SK-N-SH (cell line): ENCODE results near the gene LARP7. TPM values are rescaled to one million over a fixed set of nuclear protein-coding genes. Genes with fewer than 3 reads are reported as not detected.
"Not testable (repeated sequence)": the region's sequence is repeated elsewhere in the genome, so short reads cannot be mapped to it uniquely, and the experiment has no call there.

Source experiments
- CTCF ChIA-PET: fragments of 300-600, 350-600 bp; formaldehyde crosslinking; extraction: SDS; loops from one replicate; lab custom pipeline; 2021; lab: Yijun Ruan, JAX
- POLR2A ChIA-PET: fragments of 350-600 bp; sonication (Branson Sonifier 250); formaldehyde crosslinking; extraction: SDS; loops from one replicate; lab custom pipeline; 2020; ENCODE audit warnings: antibody characterized with exemption, inconsistent platforms; lab: Yijun Ruan, JAX
- DNase-seq: peaks from one replicate; pipeline ENCODE4 v3.0.0; 2012
- H2AFZ ChIP-seq: fragments of 200-600 bp; sonication (generic); 2 replicates; pipeline ENCODE4 v1.8.1; 2016; ENCODE audit warnings: antibody characterized with exemption, mild to moderate bottlenecking, low read depth
- H3F3A ChIP-seq: fragments of 200-600 bp; sonication (generic); replicated peaks from 2 replicates; pipeline ENCODE3; 2016; ENCODE audit warnings: antibody characterized with exemption, mild to moderate bottlenecking; ENCODE audit not compliant: insufficient read depth
- H3K27ac ChIP-seq, 2 experiments: fragments of 200-500 bp in 1 of 2; fragments of 200-600 bp in 1 of 2; sonication (Bioruptor generic) in 1 of 2; sonication (generic), shearing (Covaris generic) in 1 of 2; 2 replicates each; pipeline versions ENCODE4 v1.5.1 to v1.6.1; 2014 to 2016; ENCODE audit warnings: low read depth in 2 of 2, inconsistent platforms in 1 of 2, low read length in 1 of 2, mild to moderate bottlenecking in 1 of 2, mixed read lengths in 1 of 2
- H3K27me3 ChIP-seq: fragments of 200-600 bp; sonication (generic), shearing (Covaris generic); 2 replicates; pipeline ENCODE4 v1.6.1; 2016; ENCODE audit warnings: mixed run types; ENCODE audit not compliant: insufficient read depth
- H3K36me3 ChIP-seq, 2 experiments: fragments of 200-500 bp in 1 of 2; fragments of 200-600 bp in 1 of 2; sonication (Bioruptor generic) in 1 of 2; sonication (generic) in 1 of 2; replicated peaks in 1 of 2; 2 replicates each; pipeline versions ENCODE3 to v1.5.1; 2014 to 2016; ENCODE audit warnings: low read length in 1 of 2, mild to moderate bottlenecking in 1 of 2; ENCODE audit not compliant: insufficient read depth in 2 of 2, control insufficient read depth in 1 of 2
- H3K4me1 ChIP-seq, 2 experiments: fragments of 200-500 bp in 1 of 2; fragments of 200-600 bp in 1 of 2; sonication (Bioruptor generic) in 1 of 2; sonication (generic), shearing (Covaris generic) in 1 of 2; 2 replicates each; pipeline versions ENCODE4 v1.5.1 to v1.6.1; 2014 to 2016; ENCODE audit warnings: low read depth in 1 of 2, low read length in 1 of 2, mixed run types in 1 of 2; ENCODE audit not compliant: insufficient read depth in 2 of 2, control insufficient read depth in 1 of 2
- H3K4me2 ChIP-seq: fragments of 200-600 bp; sonication (generic), shearing (Covaris generic); 2 replicates; pipeline ENCODE4 v1.6.1; 2017; ENCODE audit warnings: mixed run types
- H3K4me3 ChIP-seq, 2 experiments: fragments of 200-500 bp in 1 of 2; fragments of 200-600 bp in 1 of 2; sonication (Bioruptor generic) in 1 of 2; sonication (generic), shearing (Covaris generic) in 1 of 2; 2 replicates each; pipeline versions ENCODE4 v1.5.1 to v1.8.1; 2014 to 2016; ENCODE audit warnings: low read depth in 2 of 2, inconsistent platforms in 1 of 2, low read length in 1 of 2, mild to moderate bottlenecking in 1 of 2, mixed read lengths in 1 of 2, moderate library complexity in 1 of 2
- H3K79me2 ChIP-seq: fragments of 200-600 bp; sonication (generic); 2 replicates; pipeline ENCODE4 v1.8.1; 2017; ENCODE audit warnings: mild to moderate bottlenecking; ENCODE audit not compliant: insufficient read depth
- H3K9ac ChIP-seq: fragments of 200-600 bp; sonication (generic); 2 replicates; pipeline ENCODE4 v1.6.1; 2017; ENCODE audit warnings: mixed run types
- H3K9me2 ChIP-seq: fragments of 200-600 bp; sonication (generic); 2 replicates; pipeline ENCODE4 v1.6.1; 2017; ENCODE audit warnings: mixed run types
- H3K9me3 ChIP-seq: fragments of 200-600 bp; sonication (generic); 2 replicates; pipeline ENCODE4 v1.6.1; 2017; ENCODE audit warnings: mixed run types, mild to moderate bottlenecking, moderate library complexity
- H4K20me1 ChIP-seq: fragments of 200-600 bp; sonication (generic); 2 replicates; pipeline ENCODE4 v1.6.1; 2017; ENCODE audit warnings: mild to moderate bottlenecking, mixed run types; ENCODE audit not compliant: insufficient read depth
- EP300 ChIP-seq, 2 experiments: IDR thresholded peaks; 2 replicates each; pipeline versions ENCODE4 v1.4.0 to v1.6.1; 2012; ENCODE audit warnings: borderline replicate concordance in 1 of 2, low read depth in 1 of 2, low read length in 1 of 2
- FOXM1 ChIP-seq: IDR thresholded peaks from 2 replicates; pipeline ENCODE4 v1.4.0; 2012; ENCODE audit warnings: low read depth, mild to moderate bottlenecking
- GABPA ChIP-seq: IDR thresholded peaks from 2 replicates; pipeline ENCODE4 v1.4.0; 2012; ENCODE audit warnings: low read depth, mild to moderate bottlenecking
- GATA2 ChIP-seq: sonication (generic); formaldehyde crosslinking; IDR thresholded peaks from 2 replicates; pipeline ENCODE4 v1.5.0; 2020; ENCODE audit warnings: mild to moderate bottlenecking, missing genetic modification reagents
- NFIC ChIP-seq: IDR thresholded peaks from 2 replicates; pipeline ENCODE4 v1.4.0; 2012; ENCODE audit warnings: borderline replicate concordance
- NRF1 ChIP-seq: IDR thresholded peaks from 2 replicates; pipeline ENCODE4 v1.6.1; 2012; ENCODE audit warnings: low read depth, mild to moderate bottlenecking, low read length
- POLR2AphosphoS5 ChIP-seq: IDR thresholded peaks from 2 replicates; pipeline ENCODE4 v1.6.1; 2012; ENCODE audit warnings: low read depth, low read length
- TCF12 ChIP-seq: IDR thresholded peaks from 2 replicates; pipeline ENCODE4 v1.4.0; 2012
- WGBS: methylation state at CpG from one replicate; pipeline ENCODE4 v1.1.6; 2017; ENCODE audit warnings: low lambda C conversion rate; 5-methylcytosine and 5-hydroxymethylcytosine counted together
- polyA plus RNA-seq, 3 experiments: library from polyadenylated mRNA; depleted of rRNA; stranded (reverse); fragments of >200 nt; gene quantifications; 2 replicates each; pipeline ENCODE4 v1.2.3, GENCODE V29; 2012
- TF ChIP-seq, protein P1 (sequence below): IDR thresholded peaks from 2 replicates; pipeline ENCODE4 v1.4.0; 2012; ENCODE audit warnings: low read depth
- TF ChIP-seq, protein P2 (sequence below): fragments of 200-600 bp; sonication (generic); IDR thresholded peaks from 2 replicates; pipeline ENCODE4 v1.6.1; 2017; ENCODE audit warnings: antibody characterized with exemption, mild to moderate bottlenecking, moderate library complexity

LARP7 gene
- polyA plus RNA-seq, 1 of the 3 experiments (the other 2 are of a cell fraction), result 9.4 TPM

GRCh38 chr4:112642526-112642925 is 5.6 kb downstream of the LARP7 start:
- ChIA-PET CTCF (interaction anchor here (1.0 to 2.6 kb wide), 4 partner anchors 13 to 446 kb away, joined by 3 to 14 read pairs (median 4); no protein-coding TSS in a partner anchor), POLR2A (no interaction called here)
- Histone ChIP-seq H4K20me1 (no peaks in the 10 kb centered on the region), H3K36me3 (peaks cover 21 to 25% of the 10 kb centered on the region in 2 experiments), H3K4me1 (peaks cover 4 to 6% of the 10 kb centered on the region in 2 experiments; a peak in 3 of 4 replicates), H3K4me2 (no peak overlapping the region), H3K27ac (no peak overlapping the region), H2AFZ (no peak overlapping the region), H3K9me2 (no peaks in the 10 kb centered on the region), H3K27me3 (no peaks in the 10 kb centered on the region), H3K79me2 (peaks cover 59% of the 10 kb centered on the region), H3K4me3 (no peak overlapping the region), H3F3A (peaks cover 9% of the 10 kb centered on the region), H3K9ac (no peak overlapping the region), H3K9me3 (no peaks in the 10 kb centered on the region)
- 100% methylated on average over 2 of the region's 2 CpGs for WGBS
- TF ChIP-seq NRF1 (no peak), TCF12 (no peak), GATA2 (no peak), POLR2AphosphoS5 (no peak), GABPA (no peak), FOXM1 (no peak), EP300 (IDR thresholded peaks at IDR 0.05; ENCODE audit: borderline replicate concordance in 1 of 2, low read depth in 1 of 2, low read length in 1 of 2) (no peak), NFIC (no peak)
- TF ChIP-seq, protein P1, sequence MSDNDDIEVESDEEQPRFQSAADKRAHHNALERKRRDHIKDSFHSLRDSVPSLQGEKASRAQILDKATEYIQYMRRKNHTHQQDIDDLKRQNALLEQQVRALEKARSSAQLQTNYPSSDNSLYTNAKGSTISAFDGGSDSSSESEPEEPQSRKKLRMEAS, result no peak
- TF ChIP-seq, protein P2, sequence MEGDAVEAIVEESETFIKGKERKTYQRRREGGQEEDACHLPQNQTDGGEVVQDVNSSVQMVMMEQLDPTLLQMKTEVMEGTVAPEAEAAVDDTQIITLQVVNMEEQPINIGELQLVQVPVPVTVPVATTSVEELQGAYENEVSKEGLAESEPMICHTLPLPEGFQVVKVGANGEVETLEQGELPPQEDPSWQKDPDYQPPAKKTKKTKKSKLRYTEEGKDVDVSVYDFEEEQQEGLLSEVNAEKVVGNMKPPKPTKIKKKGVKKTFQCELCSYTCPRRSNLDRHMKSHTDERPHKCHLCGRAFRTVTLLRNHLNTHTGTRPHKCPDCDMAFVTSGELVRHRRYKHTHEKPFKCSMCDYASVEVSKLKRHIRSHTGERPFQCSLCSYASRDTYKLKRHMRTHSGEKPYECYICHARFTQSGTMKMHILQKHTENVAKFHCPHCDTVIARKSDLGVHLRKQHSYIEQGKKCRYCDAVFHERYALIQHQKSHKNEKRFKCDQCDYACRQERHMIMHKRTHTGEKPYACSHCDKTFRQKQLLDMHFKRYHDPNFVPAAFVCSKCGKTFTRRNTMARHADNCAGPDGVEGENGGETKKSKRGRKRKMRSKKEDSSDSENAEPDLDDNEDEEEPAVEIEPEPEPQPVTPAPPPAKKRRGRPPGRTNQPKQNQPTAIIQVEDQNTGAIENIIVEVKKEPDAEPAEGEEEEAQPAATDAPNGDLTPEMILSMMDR, result no peak
- no peak for DNase-seq

- H3K4me2 ChIP-seq, H3K4me3 ChIP-seq, H3K9me3 ChIP-seq, H3K4me1 ChIP-seq, H3K9me2 ChIP-seq, H3K27me3 ChIP-seq, DNase-seq, POLR2A ChIA-PET, H3K27ac ChIP-seq, H3K9ac ChIP-seq, H4K20me1 ChIP-seq, H2AFZ ChIP-seq: not testable (repeated sequence)
- 98% methylated on average over 10 of the region's 10 CpGs for WGBS
- H3K79me2 ChIP-seq, result peaks cover 35% of the 10 kb centered on the region
- CTCF ChIA-PET, result interaction anchor here (0.8 to 4.0 kb wide), 5 partner anchors 7 to 121 kb away, joined by 3 to 17 read pairs (median 3); no protein-coding TSS in a partner anchor
- peaks cover 24% of the 10 kb centered on the region for H3F3A ChIP-seq
- peaks cover 45 to 49% of the 10 kb centered on the region in 2 experiments for H3K36me3 ChIP-seq
Measured at GRCh38 chr4:112644595-112645535, 7.9 kb downstream of the LARP7 start.
